Measurements from ENCODE around the gene ACADL.

Gene ACADL

GRCh38 chr2:210259687-210260086, 34.4 kb upstream of the ACADL start:
- H4K20me1 ChIP-seq (ENCODE audit: insufficient read depth, low read length) = no peaks in the 10 kb centered on the region
- TF ChIP-seq EZH2phosphoT487 (IDR thresholded peaks at IDR 0.05; ENCODE audit: low read depth) (no peak), CTCF (IDR thresholded peaks at IDR 0.05; ENCODE audit: low read depth, low read length) (no peak)
- no peak overlapping the region for H3K27ac ChIP-seq (ENCODE audit: low read length)
- no peaks in the 10 kb centered on the region for H3K4me1 ChIP-seq (ENCODE audit: low read length)
- no peaks in the 10 kb centered on the region for H3K27me3 ChIP-seq (ENCODE audit: low read depth, low read length)
- no peaks in the 10 kb centered on the region for H3K9me3 ChIP-seq (ENCODE audit: insufficient read depth, low read length)
- 0 out of 2 replicates have a peak overlapping the region, but pooled peaks have one; percentile 8 for H2AFZ ChIP-seq (ENCODE audit: low read depth, low read length)
- no peak overlapping the region for H3K4me3 ChIP-seq (ENCODE audit: low read length)
- H3K36me3 ChIP-seq (replicated peaks; ENCODE audit: low read depth, low read length) = no peaks in the 10 kb centered on the region
- H3K4me2 ChIP-seq (ENCODE audit: low read length) = no peak overlapping the region
- no peaks in the 10 kb centered on the region for H3K79me2 ChIP-seq (ENCODE audit: low read length)
- H3K9ac ChIP-seq (ENCODE audit: low read length) = no peak overlapping the region

- Histone ChIP-seq H3K4me1 (ENCODE audit: low read length) (peaks cover 15% of the 10 kb centered on the region), H3K36me3 (replicated peaks; ENCODE audit: low read depth, low read length) (no peaks in the 10 kb centered on the region), H3K4me2 (ENCODE audit: low read length) (peak overlapping the region; percentile 27; the same call in 1 of the 2 replicates), H3K27me3 (ENCODE audit: low read depth, low read length) (no peaks in the 10 kb centered on the region), H2AFZ (ENCODE audit: low read depth, low read length) (no peak overlapping the region), H3K9me3 (ENCODE audit: insufficient read depth, low read length) (no peaks in the 10 kb centered on the region), H4K20me1 (ENCODE audit: insufficient read depth, low read length) (no peaks in the 10 kb centered on the region), H3K79me2 (ENCODE audit: low read length) (no peaks in the 10 kb centered on the region), H3K9ac (ENCODE audit: low read length) (no peak overlapping the region), H3K4me3 (ENCODE audit: low read length) (no peak overlapping the region), H3K27ac (ENCODE audit: low read length) (peak overlapping the region; percentile 40)
- no peak for TF ChIP-seq EZH2phosphoT487 (IDR thresholded peaks at IDR 0.05; ENCODE audit: low read depth)
- no peak for TF ChIP-seq CTCF (IDR thresholded peaks at IDR 0.05; ENCODE audit: low read depth, low read length)
Measured at GRCh38 chr2:210252699-210253606, 27.7 kb upstream of the ACADL start.

DNA sequence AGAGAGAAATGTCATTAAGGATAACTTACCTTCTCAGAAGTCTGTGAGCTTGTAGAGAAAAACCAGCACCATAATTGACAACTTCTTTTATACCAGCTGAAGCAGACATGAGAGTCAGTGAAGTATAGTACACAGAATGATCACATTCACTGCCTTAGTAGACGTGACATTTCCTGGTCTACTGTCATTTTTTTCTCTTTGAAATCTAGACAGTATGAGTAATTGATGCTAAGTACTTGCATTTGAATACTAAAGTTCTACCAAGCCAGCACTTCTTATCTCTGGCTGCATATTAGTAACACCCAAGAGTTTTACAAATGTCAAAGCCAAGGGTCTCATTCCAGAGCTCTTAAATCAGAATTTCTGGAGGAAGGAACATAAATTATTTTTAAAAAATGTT, 25.4 kb upstream of the ACADL start:
- TF ChIP-seq CTCF (IDR thresholded peaks at IDR 0.05; ENCODE audit: low read depth, low read length) (no peak), EZH2phosphoT487 (IDR thresholded peaks at IDR 0.05; ENCODE audit: low read depth) (no peak)

GRCh38 chr2:210233487-210233886, 8.2 kb upstream of the ACADL start:
- Histone ChIP-seq H3K36me3 (replicated peaks; ENCODE audit: low read depth, low read length) (no peaks in the 10 kb centered on the region), H2AFZ (ENCODE audit: low read depth, low read length) (no peak overlapping the region), H3K4me3 (ENCODE audit: low read length) (no peak overlapping the region), H3K27ac (ENCODE audit: low read length) (no peak overlapping the region), H3K4me1 (ENCODE audit: low read length) (no peaks in the 10 kb centered on the region), H4K20me1 (ENCODE audit: insufficient read depth, low read length) (no peaks in the 10 kb centered on the region), H3K9ac (ENCODE audit: low read length) (no peak overlapping the region), H3K9me3 (ENCODE audit: insufficient read depth, low read length) (no peaks in the 10 kb centered on the region), H3K79me2 (ENCODE audit: low read length) (no peaks in the 10 kb centered on the region), H3K27me3 (ENCODE audit: low read depth, low read length) (no peaks in the 10 kb centered on the region), H3K4me2 (ENCODE audit: low read length) (no peak overlapping the region)
- TF ChIP-seq CTCF (IDR thresholded peaks at IDR 0.05; ENCODE audit: low read depth, low read length) (no peak), EZH2phosphoT487 (IDR thresholded peaks at IDR 0.05; ENCODE audit: low read depth) (no peak)

More for the DNA sequence above, 25.4 kb upstream of the ACADL start:
- Histone ChIP-seq H3K9me3 (ENCODE audit: insufficient read depth, low read length) (no peaks in the 10 kb centered on the region), H3K4me1 (ENCODE audit: low read length) (peaks cover 15% of the 10 kb centered on the region), H3K4me2 (ENCODE audit: low read length) (no peak overlapping the region), H3K9ac (ENCODE audit: low read length) (no peak overlapping the region), H3K27ac (ENCODE audit: low read length) (no peak overlapping the region), H4K20me1 (ENCODE audit: insufficient read depth, low read length) (no peaks in the 10 kb centered on the region), H3K79me2 (ENCODE audit: low read length) (no peaks in the 10 kb centered on the region), H3K36me3 (replicated peaks; ENCODE audit: low read depth, low read length) (no peaks in the 10 kb centered on the region), H3K4me3 (ENCODE audit: low read length) (no peak overlapping the region), H2AFZ (ENCODE audit: low read depth, low read length) (no peak overlapping the region), H3K27me3 (ENCODE audit: low read depth, low read length) (no peaks in the 10 kb centered on the region)

All from OCI-LY3 (cell line).